ENCODE data around the gene R3HDML.

GRCh38 chr20:44382641-44383040, 45.8 kb downstream of the R3HDML start:
- TF ChIP-seq YY1 (IDR thresholded peaks at IDR 0.05; ENCODE audit: insufficient read depth, insufficient read length) (no peak), ZNF274 (IDR thresholded peaks at IDR 0.05; ENCODE audit: low read depth, low read length) (no peak), SUZ12 (IDR thresholded peaks at IDR 0.05; ENCODE audit: extremely low read depth, insufficient read depth, insufficient read length) (no peak)
